ENCODE measurements around the gene EIF6.

The EIF6 gene

DNA sequence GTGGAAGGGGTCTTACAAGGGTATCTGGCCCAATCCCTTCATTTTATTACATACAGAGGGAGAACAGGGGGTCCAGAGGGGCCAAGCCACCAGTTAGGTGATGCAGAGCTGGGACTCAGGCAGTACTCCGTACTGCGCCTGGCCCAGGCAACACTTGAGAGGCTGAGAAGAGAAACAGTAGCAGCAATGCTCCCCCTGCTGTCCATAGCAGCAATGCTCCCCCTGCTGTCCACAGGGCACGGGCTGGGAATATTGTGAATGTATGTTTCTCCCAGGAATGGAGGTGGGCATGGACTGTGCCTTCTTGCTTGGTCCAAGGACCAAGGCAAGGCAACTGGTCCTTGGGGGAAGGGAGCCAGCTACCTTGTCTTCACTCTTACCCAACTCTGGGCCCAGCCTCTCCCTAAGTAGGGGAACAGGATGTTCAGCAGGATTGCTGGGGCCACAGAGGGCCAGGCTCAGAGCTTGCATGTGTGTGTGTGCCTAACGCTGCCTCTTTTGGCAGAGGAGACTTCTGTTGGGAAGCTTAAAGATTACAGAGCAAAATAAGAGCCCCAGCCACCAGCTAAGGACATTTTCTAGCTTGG, 22.5 kb upstream of the EIF6 start:
- Histone ChIP-seq H3K36me3 (ENCODE audit: control insufficient read depth, insufficient read depth, low read length) (no peaks in the 10 kb centered on the region), H3K9ac (ENCODE audit: low read length) (no peak overlapping the region), H3K4me1 (ENCODE audit: control insufficient read depth, insufficient read depth, low read length) (peaks cover 23% of the 10 kb centered on the region), H3K4me3 (ENCODE audit: low read length) (no peak overlapping the region), H3K27ac (ENCODE audit: low read depth, low read length) (peak overlapping the region; percentile 84), H3K27me3 (ENCODE audit: control insufficient read depth, insufficient read depth, low read length) (no peaks in the 10 kb centered on the region)

DNA sequence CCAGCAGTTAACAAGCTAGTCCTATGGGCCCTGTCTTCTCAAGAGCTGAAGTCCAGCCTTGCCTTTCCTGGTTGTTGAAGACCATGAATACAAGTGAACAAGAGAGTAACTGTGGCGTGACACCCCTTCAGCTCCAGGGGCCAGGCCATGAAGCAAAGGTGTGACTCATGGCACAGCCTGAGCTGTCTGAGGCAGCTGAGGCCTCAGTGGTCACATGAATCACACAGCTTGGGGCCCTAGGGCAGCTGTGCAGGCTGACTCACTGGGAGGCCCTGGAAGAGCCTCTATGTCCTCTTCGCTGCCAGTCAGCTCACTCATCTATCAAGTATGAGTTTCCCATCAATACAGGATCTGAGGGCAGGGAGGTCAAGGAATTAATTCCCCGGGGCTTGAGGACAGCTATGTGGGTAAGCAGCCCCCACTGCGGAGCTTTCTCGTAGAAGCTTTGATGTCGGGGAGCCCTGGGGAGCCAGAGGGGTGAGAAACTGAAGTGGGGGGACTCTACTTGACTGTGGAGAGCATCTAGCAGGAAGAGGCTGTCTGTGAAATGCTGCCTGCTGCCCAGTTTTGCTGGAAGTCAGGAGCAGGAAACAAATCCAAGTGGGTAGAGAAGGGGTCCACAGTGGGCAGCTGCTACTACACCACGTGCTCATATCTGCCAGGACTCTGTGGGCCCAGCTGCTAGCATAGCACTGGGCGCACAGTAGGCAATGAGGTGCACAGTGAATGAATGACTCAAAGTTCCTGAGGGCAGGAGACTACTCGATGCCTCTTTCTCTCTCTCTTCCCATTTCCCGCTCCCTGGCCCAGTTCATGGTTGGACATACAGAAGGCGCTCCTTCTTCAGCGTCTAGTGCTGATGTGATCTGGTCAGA, 21.3 kb upstream of the EIF6 start:
- Histone ChIP-seq H3K4me3 (ENCODE audit: low read length) (no peak overlapping the region), H3K27ac (ENCODE audit: low read depth, low read length) (peak overlapping the region; percentile 16), H3K4me1 (ENCODE audit: control insufficient read depth, insufficient read depth, low read length) (peaks cover 23% of the 10 kb centered on the region), H3K27me3 (ENCODE audit: control insufficient read depth, insufficient read depth, low read length) (no peaks in the 10 kb centered on the region), H3K36me3 (ENCODE audit: control insufficient read depth, insufficient read depth, low read length) (no peaks in the 10 kb centered on the region), H3K9ac (ENCODE audit: low read length) (no peak overlapping the region)

DNA sequence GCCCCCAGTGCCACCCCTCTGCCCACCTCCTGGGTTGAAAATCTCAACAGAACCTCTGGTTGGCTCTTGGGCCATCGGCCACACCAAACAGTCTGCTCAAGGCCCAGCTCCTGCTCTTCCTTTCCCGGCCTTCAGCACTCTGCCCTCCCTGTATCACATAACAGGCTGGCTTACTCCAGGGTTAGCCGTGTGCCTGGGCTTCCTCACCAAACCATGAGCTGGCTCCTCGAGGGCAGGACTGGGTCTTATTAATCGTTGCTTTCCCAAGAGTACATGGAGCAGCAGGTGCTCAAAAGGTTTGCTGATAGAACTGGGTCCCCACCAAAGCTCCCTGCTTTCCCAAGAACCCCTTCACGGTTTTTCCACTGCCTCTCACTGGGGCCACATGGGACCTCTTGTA, 20.4 kb upstream of the EIF6 start:
- Histone ChIP-seq H3K4me1 (ENCODE audit: control insufficient read depth, insufficient read depth, low read length) (peaks cover 23% of the 10 kb centered on the region), H3K27ac (ENCODE audit: low read depth, low read length) (no peak overlapping the region), H3K36me3 (ENCODE audit: control insufficient read depth, insufficient read depth, low read length) (no peaks in the 10 kb centered on the region), H3K4me3 (ENCODE audit: low read length) (no peak overlapping the region), H3K27me3 (ENCODE audit: control insufficient read depth, insufficient read depth, low read length) (no peaks in the 10 kb centered on the region), H3K9ac (ENCODE audit: low read length) (no peak overlapping the region)

DNA sequence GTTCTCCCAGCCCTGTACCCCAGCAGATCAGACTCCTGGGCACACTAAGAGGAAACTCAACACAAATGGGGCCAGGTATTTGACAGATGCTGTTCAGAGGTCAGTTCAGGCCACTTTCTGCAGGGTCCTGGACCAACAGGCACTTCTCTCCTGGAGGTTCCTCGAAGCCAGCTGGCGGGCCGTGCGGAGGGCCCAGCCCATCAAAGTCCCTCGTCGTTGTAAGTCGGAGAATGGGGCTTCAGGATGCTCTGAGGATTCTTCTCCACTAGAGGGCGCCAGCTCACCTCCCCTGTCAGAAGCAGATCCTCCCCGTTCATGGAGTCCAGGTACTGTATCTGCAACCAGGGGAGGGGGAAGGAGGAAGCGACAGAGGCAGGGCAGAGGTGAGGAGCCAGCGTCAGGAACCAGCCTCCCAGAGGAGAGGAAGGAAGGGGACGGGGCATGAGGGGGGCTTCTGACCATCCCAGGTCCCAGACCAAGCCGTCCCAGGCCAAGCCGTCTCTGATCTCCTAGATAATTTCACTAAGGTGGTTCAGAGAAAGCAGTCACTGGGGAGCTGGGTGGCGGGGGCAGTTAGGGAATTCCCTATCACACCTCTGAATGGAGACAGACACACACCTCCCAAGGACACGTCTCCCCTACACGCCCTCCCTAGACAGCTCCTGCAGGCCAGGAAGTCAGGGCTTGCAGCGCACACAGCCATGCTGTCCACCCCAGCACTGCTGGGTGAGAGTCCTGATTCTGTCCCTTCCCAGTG, 19.3 kb upstream of the EIF6 start:
- Histone ChIP-seq H3K27ac (ENCODE audit: low read depth, low read length) (no peak overlapping the region), H3K9ac (ENCODE audit: low read length) (no peak overlapping the region), H3K4me3 (ENCODE audit: low read length) (no peak overlapping the region), H3K36me3 (ENCODE audit: control insufficient read depth, insufficient read depth, low read length) (no peaks in the 10 kb centered on the region), H3K4me1 (ENCODE audit: control insufficient read depth, insufficient read depth, low read length) (peaks cover 23% of the 10 kb centered on the region), H3K27me3 (ENCODE audit: control insufficient read depth, insufficient read depth, low read length) (no peaks in the 10 kb centered on the region)

DNA sequence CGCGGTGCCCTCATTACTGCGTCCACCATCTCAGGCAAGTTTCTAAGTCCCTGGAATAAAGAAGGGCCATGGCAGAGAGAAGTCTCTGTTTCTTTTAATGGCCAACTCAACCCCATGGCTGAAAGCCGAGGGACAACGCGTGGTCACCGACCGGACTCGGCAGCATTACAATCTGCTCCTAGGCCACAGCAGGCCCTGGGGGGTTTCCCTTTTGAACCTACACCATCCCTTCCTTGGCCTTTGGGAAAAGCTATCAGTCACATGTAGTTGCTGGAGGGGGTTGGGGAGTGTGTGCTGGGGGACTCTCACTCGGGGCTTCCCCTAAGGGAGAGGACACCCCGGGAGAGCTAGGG, 18.8 kb upstream of the EIF6 start:
- no peak overlapping the region for H3K9ac ChIP-seq (ENCODE audit: low read length)
- peaks cover 21% of the 10 kb centered on the region for H3K4me1 ChIP-seq (ENCODE audit: control insufficient read depth, insufficient read depth, low read length)
- no peak overlapping the region for H3K4me3 ChIP-seq (ENCODE audit: low read length)
- H3K27ac ChIP-seq (ENCODE audit: low read depth, low read length): no peak overlapping the region
- H3K36me3 ChIP-seq (ENCODE audit: control insufficient read depth, insufficient read depth, low read length): no peaks in the 10 kb centered on the region
- H3K27me3 ChIP-seq (ENCODE audit: control insufficient read depth, insufficient read depth, low read length): no peaks in the 10 kb centered on the region

DNA sequence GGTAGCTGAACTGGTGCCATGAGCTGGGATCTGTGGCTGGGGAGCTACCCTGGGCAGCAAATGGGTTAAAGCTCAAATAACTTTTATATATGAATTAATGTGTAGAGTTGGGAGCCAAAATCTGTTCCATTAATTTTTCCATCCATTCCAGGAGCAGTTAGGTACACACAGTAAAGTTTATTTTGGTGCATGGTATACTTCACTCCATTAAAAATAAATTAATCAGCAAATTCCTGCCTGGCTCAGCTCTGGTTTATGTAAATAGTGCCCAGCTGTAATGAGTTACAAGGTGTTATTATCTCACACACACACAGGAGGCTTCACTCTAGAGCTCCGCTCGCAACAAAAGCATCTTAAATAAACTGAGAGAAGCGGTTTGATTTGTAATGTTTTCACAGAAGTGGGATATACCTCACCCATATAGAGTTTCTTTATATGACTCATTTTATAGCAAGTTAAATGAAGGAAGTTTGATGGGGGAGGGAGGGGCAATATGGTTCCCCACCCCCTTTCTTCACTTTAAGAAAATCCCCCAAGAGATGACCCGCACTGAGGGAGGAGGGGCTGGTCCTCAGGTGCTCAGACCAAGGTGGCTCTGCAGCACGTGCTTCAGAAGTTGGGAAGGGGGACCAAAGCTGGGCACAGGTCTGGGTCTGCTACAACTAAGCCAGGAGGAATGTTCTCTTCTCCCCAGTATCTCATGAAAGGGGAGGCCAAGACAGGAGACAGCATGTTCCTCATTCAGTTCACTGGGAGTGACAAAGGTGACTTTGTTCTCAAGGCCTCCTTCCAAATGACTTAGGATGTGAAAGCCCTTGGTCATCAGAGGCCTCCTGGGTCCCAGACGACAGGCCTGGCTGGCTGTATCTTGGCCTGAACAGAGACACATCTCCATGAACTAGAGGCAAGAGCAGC, 18.1 kb upstream of the EIF6 start:
- no peaks in the 10 kb centered on the region for H3K36me3 ChIP-seq (ENCODE audit: control insufficient read depth, insufficient read depth, low read length)
- no peak overlapping the region for H3K4me3 ChIP-seq (ENCODE audit: low read length)
- H3K27ac ChIP-seq (ENCODE audit: low read depth, low read length): no peak overlapping the region
- H3K27me3 ChIP-seq (ENCODE audit: control insufficient read depth, insufficient read depth, low read length): no peaks in the 10 kb centered on the region
- H3K9ac ChIP-seq (ENCODE audit: low read length): no peak overlapping the region
- H3K4me1 ChIP-seq (ENCODE audit: control insufficient read depth, insufficient read depth, low read length): peaks cover 15% of the 10 kb centered on the region

DNA sequence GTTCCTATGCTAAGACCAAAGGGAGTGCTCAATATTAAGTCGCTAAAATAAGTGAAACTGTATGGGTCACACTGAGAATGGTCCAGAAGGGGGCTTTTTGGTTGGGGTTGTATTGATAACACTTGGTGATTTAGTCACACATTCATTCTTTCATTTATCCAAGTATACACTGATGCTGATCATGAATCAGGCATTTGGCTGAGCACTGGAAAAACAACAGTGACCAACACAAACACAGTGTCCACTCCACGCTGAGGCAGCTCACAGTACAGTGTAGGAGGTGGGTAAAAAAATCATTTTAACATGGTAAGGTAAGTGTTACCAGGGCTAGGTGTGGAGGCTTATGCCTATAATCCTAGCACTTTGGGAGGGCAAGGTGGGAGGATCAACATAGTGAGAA, 16.9 kb upstream of the EIF6 start:
- Histone ChIP-seq H3K4me1 (ENCODE audit: control insufficient read depth, insufficient read depth, low read length) (peaks cover 3% of the 10 kb centered on the region), H3K36me3 (ENCODE audit: control insufficient read depth, insufficient read depth, low read length) (no peaks in the 10 kb centered on the region), H3K9ac (ENCODE audit: low read length) (no peak overlapping the region), H3K4me3 (ENCODE audit: low read length) (no peak overlapping the region), H3K27me3 (ENCODE audit: control insufficient read depth, insufficient read depth, low read length) (no peaks in the 10 kb centered on the region), H3K27ac (ENCODE audit: low read depth, low read length) (no peak overlapping the region)

DNA sequence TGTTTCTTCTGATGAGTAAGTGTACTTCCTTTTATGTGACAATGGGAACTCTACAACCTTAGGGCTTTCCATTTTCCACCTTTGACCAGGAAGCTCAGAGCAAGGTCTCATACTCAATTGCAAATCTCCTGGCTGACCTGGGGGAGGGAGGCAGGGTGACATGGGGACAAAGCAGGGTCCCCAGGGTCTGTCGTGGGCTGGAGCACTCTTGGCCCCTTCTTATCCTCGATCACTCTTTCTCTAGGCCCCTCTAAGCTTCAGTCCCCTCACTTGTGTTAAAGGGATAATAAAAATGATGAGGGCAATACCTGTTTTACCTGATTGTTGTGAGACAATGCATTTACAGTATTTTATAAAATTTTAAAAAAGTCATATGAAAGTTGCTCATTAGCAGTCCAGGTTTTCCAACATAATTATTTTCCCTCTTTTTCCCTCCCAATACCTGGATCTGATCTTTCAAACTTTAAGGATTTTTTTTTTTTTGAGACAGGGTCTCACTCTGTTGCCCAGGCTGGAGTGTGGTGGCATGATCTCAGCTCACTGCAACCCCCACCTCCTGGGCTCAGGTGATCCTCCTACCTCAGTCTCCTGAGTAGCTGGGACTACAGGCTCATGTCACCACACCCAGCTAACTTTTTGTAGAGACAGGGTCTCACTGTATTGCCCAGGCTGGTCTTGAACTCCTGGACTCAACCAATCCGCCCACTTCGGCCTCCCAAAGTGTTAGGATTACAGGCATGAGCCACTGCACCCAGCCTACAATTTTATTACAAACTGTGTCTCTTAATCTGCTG, 16.1 kb upstream of the EIF6 start:
- Histone ChIP-seq H3K4me1 (ENCODE audit: control insufficient read depth, insufficient read depth, low read length) (peaks cover 2% of the 10 kb centered on the region), H3K36me3 (ENCODE audit: control insufficient read depth, insufficient read depth, low read length) (no peaks in the 10 kb centered on the region), H3K27me3 (ENCODE audit: control insufficient read depth, insufficient read depth, low read length) (no peaks in the 10 kb centered on the region), H3K9ac (ENCODE audit: low read length) (no peak overlapping the region), H3K4me3 (ENCODE audit: low read length) (no peak overlapping the region), H3K27ac (ENCODE audit: low read depth, low read length) (no peak overlapping the region)

DNA sequence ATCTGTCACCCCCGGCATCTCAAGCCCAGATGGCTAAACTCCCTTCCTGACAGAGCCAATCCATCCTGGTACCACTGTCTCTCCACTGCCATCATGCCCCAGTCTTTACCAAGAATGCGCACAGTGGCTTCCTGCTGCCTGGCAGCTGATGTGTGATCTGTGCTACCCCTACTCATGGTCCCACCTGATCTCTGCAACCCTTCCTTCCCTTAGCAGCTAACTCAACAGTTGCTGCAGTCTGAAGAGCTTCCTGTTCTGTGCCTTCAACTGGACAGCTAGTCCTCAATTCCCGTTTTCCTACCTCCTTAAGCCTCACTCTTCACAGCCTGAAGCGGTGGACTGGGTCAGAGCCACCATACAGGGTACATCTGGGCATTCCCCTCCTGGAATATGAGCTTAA, 15.2 kb upstream of the EIF6 start:
- Histone ChIP-seq H3K4me1 (ENCODE audit: control insufficient read depth, insufficient read depth, low read length) (peaks cover 2% of the 10 kb centered on the region), H3K27me3 (ENCODE audit: control insufficient read depth, insufficient read depth, low read length) (no peaks in the 10 kb centered on the region), H3K27ac (ENCODE audit: low read depth, low read length) (no peak overlapping the region), H3K9ac (ENCODE audit: low read length) (no peak overlapping the region), H3K4me3 (ENCODE audit: low read length) (no peak overlapping the region), H3K36me3 (ENCODE audit: control insufficient read depth, insufficient read depth, low read length) (no peaks in the 10 kb centered on the region)

DNA sequence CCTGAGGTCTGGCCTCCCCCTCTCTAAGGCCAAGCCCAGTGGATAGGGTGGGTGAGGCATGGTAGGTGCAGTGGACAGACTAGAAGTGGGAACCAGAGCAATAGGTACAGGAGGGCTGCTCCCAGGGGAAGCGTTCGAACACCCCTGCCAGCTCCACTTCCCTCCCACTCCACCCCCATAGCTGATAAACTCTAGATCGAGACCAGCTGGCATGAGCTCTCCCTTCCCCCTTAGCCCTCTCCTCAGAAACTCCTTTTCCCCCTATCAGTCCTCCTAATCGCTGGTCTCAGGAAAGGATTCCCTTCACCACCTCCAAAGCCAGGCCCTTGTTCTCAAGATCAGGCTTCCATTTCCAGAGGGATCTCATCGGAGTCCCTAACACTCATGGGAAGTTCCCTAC, 13.7 kb upstream of the EIF6 start:
- Histone ChIP-seq H3K36me3 (ENCODE audit: control insufficient read depth, insufficient read depth, low read length) (no peaks in the 10 kb centered on the region), H3K27me3 (ENCODE audit: control insufficient read depth, insufficient read depth, low read length) (peaks cover 2% of the 10 kb centered on the region), H3K27ac (ENCODE audit: low read depth, low read length) (no peak overlapping the region), H3K4me3 (ENCODE audit: low read length) (no peak overlapping the region), H3K4me1 (ENCODE audit: control insufficient read depth, insufficient read depth, low read length) (peaks cover 2% of the 10 kb centered on the region), H3K9ac (ENCODE audit: low read length) (no peak overlapping the region)

DNA sequence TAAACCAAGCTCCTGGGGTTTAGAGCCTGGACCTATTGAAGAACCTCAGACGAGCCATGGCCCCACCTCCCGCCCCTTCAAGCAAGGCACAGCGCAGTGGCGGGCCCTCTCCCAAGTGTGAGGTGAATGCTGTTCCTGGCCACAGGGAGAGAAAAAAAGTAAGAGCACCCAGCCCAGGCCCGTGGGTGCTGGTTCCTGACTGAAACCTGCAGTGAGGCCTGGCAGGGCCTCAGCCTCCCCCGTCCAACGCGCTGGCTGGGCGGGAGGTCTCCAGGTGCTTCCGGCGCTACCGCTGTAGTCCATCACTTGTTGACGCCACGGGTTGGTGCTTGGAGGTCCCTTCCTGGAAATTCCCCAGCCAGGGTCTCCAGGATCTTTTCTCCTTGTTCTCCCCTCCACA, 13.2 kb upstream of the EIF6 start:
- Histone ChIP-seq H3K27ac (ENCODE audit: low read depth, low read length) (no peak overlapping the region), H3K4me3 (ENCODE audit: low read length) (no peak overlapping the region), H3K27me3 (ENCODE audit: control insufficient read depth, insufficient read depth, low read length) (peaks cover 2% of the 10 kb centered on the region), H3K4me1 (ENCODE audit: control insufficient read depth, insufficient read depth, low read length) (no peaks in the 10 kb centered on the region), H3K36me3 (ENCODE audit: control insufficient read depth, insufficient read depth, low read length) (no peaks in the 10 kb centered on the region), H3K9ac (ENCODE audit: low read length) (no peak overlapping the region)
